PC-3 (cell line): Measurements from ENCODE around the gene CREM. TPM values are rescaled to one million over a fixed set of nuclear protein-coding genes. Genes with fewer than 3 reads are reported as not detected.

Source experiments
- ATAC-seq: fragments of 200-7000 bp; cut with Tn5 transposase; 2 replicates; pipeline ENCODE4 v1.9.1; 2020; ENCODE audit warnings: mild to moderate bottlenecking, moderate library complexity
- BruUV-seq: library from RNA; stranded (reverse); fragments of 400-500 nt; replicated peaks from 2 replicates; lab custom pipeline; 2021; lab: Mats Ljungman, UMichigan
- CTCF ChIA-PET: fragments of 300-600 bp; sonication (Branson Sonifier 250); formaldehyde crosslinking; loops from one replicate; lab custom pipeline; 2022; ENCODE audit warnings: antibody characterized with exemption; lab: Charles Lee
- POLR2A ChIA-PET: fragments of 300-600 bp; sonication (Branson Sonifier 250); formaldehyde crosslinking; loops from one replicate; lab custom pipeline; 2022; ENCODE audit warnings: antibody characterized with exemption; ENCODE audit not compliant: unreplicated experiment; lab: Charles Lee
- DNase-seq: peaks from one replicate; pipeline ENCODE4 v3.0.0-alpha.2; 2015
- H2AFZ ChIP-seq: fragments of 300-600 bp; sonication (generic); 2 replicates; pipeline ENCODE4 v1.6.0; 2016; ENCODE audit warnings: antibody characterized with exemption, low read length
- H3F3A ChIP-seq: fragments of 300-600 bp; sonication (generic); one replicate; pipeline ENCODE4 v1.6.0; 2017; ENCODE audit warnings: antibody characterized with exemption, low read length, control low read depth, mild to moderate bottlenecking; ENCODE audit not compliant: unreplicated experiment
- H3K27ac ChIP-seq: fragments of 300-600 bp; sonication (generic); 2 replicates; pipeline ENCODE4 v1.5.1; 2016; ENCODE audit warnings: mild to moderate bottlenecking, low read length
- H3K27me3 ChIP-seq: fragments of 300-600 bp; sonication (generic); 2 replicates; pipeline ENCODE4 v1.6.1; 2016; ENCODE audit warnings: low read length, mixed read lengths
- H3K36me3 ChIP-seq: fragments of 300-600 bp; sonication (generic); 2 replicates; pipeline ENCODE4 v1.6.1; 2016; ENCODE audit warnings: low read depth, mixed run types, low read length, mixed read lengths
- H3K4me1 ChIP-seq: fragments of 300-600 bp; sonication (generic); 2 replicates; pipeline ENCODE4 v1.5.1; 2016; ENCODE audit warnings: low read length; ENCODE audit not compliant: insufficient read depth
- H3K4me2 ChIP-seq: fragments of 300-600 bp; sonication (generic); 2 replicates; pipeline ENCODE4 v1.6.0; 2016; ENCODE audit warnings: low read length
- H3K4me3 ChIP-seq: fragments of 300-600 bp; sonication (generic); 2 replicates; pipeline ENCODE4 v1.5.1; 2016; ENCODE audit warnings: mild to moderate bottlenecking, low read length, mixed read lengths
- H3K79me2 ChIP-seq: fragments of 300-600 bp; sonication (generic); 2 replicates; pipeline ENCODE4 v1.6.1; 2017; ENCODE audit warnings: low read length, mixed read lengths
- H3K9ac ChIP-seq: fragments of 300-600 bp; sonication (generic); 2 replicates; pipeline ENCODE4 v1.6.0; 2016; ENCODE audit warnings: mild to moderate bottlenecking, low read length
- H3K9me2 ChIP-seq: fragments of 300-600 bp; sonication (generic); replicated peaks from 2 replicates; pipeline ENCODE4 v1.6.1; 2016; ENCODE audit warnings: mixed run types, low read length, mixed read lengths
- H3K9me3 ChIP-seq: fragments of 300-600 bp; sonication (generic); 2 replicates; pipeline ENCODE4 v1.6.1; 2016; ENCODE audit warnings: low read length, mixed read lengths
- H4K20me1 ChIP-seq: fragments of 300-600 bp; sonication (generic); 2 replicates; pipeline ENCODE4 v1.6.1; 2016; ENCODE audit warnings: low read length, mixed read lengths
- CTCF ChIP-seq: fragments of 300-600 bp; sonication (generic); conservative IDR thresholded peaks from 2 replicates; pipeline ENCODE4 v1.5.1; 2017; ENCODE audit warnings: antibody characterized with exemption, low read depth, mild to moderate bottlenecking, low read length
- EZH2 ChIP-seq: fragments of 300-600 bp; sonication (generic); IDR thresholded peaks from one replicate; pipeline ENCODE4 v1.6.1; 2017; ENCODE audit warnings: antibody characterized with exemption, mild to moderate bottlenecking, low read length; ENCODE audit not compliant: unreplicated experiment
- EZH2phosphoT487 ChIP-seq: fragments of 300-600 bp; sonication (generic); IDR thresholded peaks from 2 replicates; pipeline ENCODE4 v1.6.1; 2018; ENCODE audit warnings: mild to moderate bottlenecking, antibody characterized with exemption, low read length, borderline replicate concordance
- intact Hi-C: fragments of 100-400 bp; cut with micrococcal nuclease; formaldehyde crosslinking; loops from 2 replicates; pipeline ENCODE4 v1.9.0; 2023
- total RNA-seq: library from RNA; depleted of rRNA; stranded (reverse); fragments of >200 nt; gene quantifications from 2 replicates; pipeline ENCODE4 v1.2.3, GENCODE V29; 2014

The CREM gene
- total RNA-seq, 1 experiment from 2014 or later: 195 TPM

GRCh38 chr10:35208949-35209613, 82.4 kb downstream of the CREM start:
- ChIA-PET POLR2A (no interaction called here), CTCF (no interaction called here)
- Histone ChIP-seq H2AFZ (no peak overlapping the region), H3K4me3 (no peak overlapping the region), H3K27me3 (no peaks in the 10 kb centered on the region), H3K36me3 (no peaks in the 10 kb centered on the region), H3K9ac (no peak overlapping the region), H3K4me2 (no peak overlapping the region), H4K20me1 (no peaks in the 10 kb centered on the region), H3K9me2 (no peaks in the 10 kb centered on the region), H3K9me3 (no peaks in the 10 kb centered on the region), H3K4me1 (no peaks in the 10 kb centered on the region), H3K79me2 (no peaks in the 10 kb centered on the region), H3K27ac (no peak overlapping the region), H3F3A (no peaks in the 10 kb centered on the region)
- no peak for TF ChIP-seq CTCF
- TF ChIP-seq EZH2phosphoT487: no peak
- no peak for TF ChIP-seq EZH2
- intact Hi-C loops: no loop called here
- no TSS peak for BruUV-seq
- DNase-seq (no peak), ATAC-seq (no peak)

GRCh38 chr10:35210961-35211360, 84.3 kb downstream of the CREM start:
- POLR2A ChIA-PET: no interaction called here
- Histone ChIP-seq H3K9me3 (no peaks in the 10 kb centered on the region), H4K20me1 (no peaks in the 10 kb centered on the region), H3K4me1 (no peaks in the 10 kb centered on the region), H3K36me3 (no peaks in the 10 kb centered on the region), H3K9me2 (no peaks in the 10 kb centered on the region), H3K4me2 (no peak overlapping the region), H3K27me3 (no peaks in the 10 kb centered on the region), H2AFZ (no peak overlapping the region), H3K9ac (no peak overlapping the region), H3F3A (no peaks in the 10 kb centered on the region), H3K27ac (no peak overlapping the region), H3K4me3 (no peak overlapping the region), H3K79me2 (no peaks in the 10 kb centered on the region)
- no TSS peak for BruUV-seq
- CTCF ChIA-PET: no interaction called here
- intact Hi-C loops: no loop called here
- DNase-seq (no peak), ATAC-seq (no peak)
- no peak for TF ChIP-seq EZH2phosphoT487
- no peak for TF ChIP-seq EZH2
- no peak for TF ChIP-seq CTCF

DNA sequence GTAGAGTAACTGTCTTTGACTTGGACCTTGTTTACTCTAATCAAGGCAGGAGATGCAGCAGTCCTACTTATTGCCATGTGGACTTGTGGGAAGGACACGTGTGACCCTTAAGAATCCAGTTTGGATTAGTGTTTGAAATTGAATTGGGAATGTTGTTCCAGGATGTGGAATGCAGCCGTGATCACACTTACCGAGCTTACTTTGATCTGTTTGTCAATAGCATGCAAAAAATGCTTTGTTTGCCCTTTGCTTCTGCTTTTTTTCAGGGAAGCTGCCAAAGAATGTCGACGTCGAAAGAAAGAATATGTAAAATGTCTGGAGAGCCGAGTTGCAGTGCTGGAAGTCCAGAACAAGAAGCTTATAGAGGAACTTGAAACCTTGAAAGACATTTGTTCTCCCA, 84.7 kb downstream of the CREM start:
- Histone ChIP-seq H3K9ac (no peak overlapping the region), H3K9me3 (no peaks in the 10 kb centered on the region), H3K4me3 (no peak overlapping the region), H2AFZ (no peak overlapping the region), H4K20me1 (no peaks in the 10 kb centered on the region), H3K79me2 (no peaks in the 10 kb centered on the region), H3F3A (no peaks in the 10 kb centered on the region), H3K27me3 (no peaks in the 10 kb centered on the region), H3K9me2 (no peaks in the 10 kb centered on the region), H3K27ac (no peak overlapping the region), H3K4me2 (no peak overlapping the region), H3K36me3 (no peaks in the 10 kb centered on the region), H3K4me1 (no peaks in the 10 kb centered on the region)
- BruUV-seq: TSS peak; percentile 10
- ATAC-seq (no peak), DNase-seq (no peak)
- intact Hi-C loops: no loop called here
- ChIA-PET CTCF (no interaction called here), POLR2A (interaction anchor here (0.6 kb wide), 1 partner anchor 112 kb away, joined by 4 read pairs; no protein-coding TSS in a partner anchor)
- TF ChIP-seq EZH2 (no peak), EZH2phosphoT487 (no peak), CTCF (no peak)
